Thyroid gland (tissue), 4 donors: ENCODE data around the gene BAIAP3.

Experiments
- CTCF ChIP-seq, 6 experiments: fragments of 200-600 bp in 3 of 6; fragments of 450-650 bp in 3 of 6; sonication (generic) in 3 of 6; IDR thresholded peaks; one replicate each; pipeline ENCODE4 v1.5.1; 2016 to 2019; ENCODE audit warnings: antibody characterized with exemption in 6 of 6, mild to moderate bottlenecking in 2 of 6, inconsistent platforms in 1 of 6, moderate library complexity in 1 of 6
- POLR2A ChIP-seq, 2 donors: fragments of 450-650 bp; IDR thresholded peaks; one replicate each; pipeline ENCODE4 v1.6.1; 2017; ENCODE audit warnings: antibody characterized with exemption in 2 of 2, mild to moderate bottlenecking in 2 of 2, moderate library complexity in 1 of 2

- TF ChIP-seq CTCF (IDR thresholded peaks at IDR 0.05) (no peak), POLR2A (IDR thresholded peaks at IDR 0.05) (no peak)
Measured at GRCh38 chr16:1357906-1358566, 24.6 kb downstream of the BAIAP3 start.
